ENCODE data around the gene ARHGAP9.
"Not testable (repeated sequence)": the region's sequence is repeated elsewhere in the genome, so short reads cannot be mapped to it uniquely, and the experiment has no call there.

ARHGAP9 gene

GRCh38 chr12:57431654-57432188 is 47.9 kb downstream of the ARHGAP9 start:
- no peak for DNase-seq

GRCh38 chr12:57430931-57431566 is 48.6 kb downstream of the ARHGAP9 start, which contains the start of gene R3HDM2:
Gene R3HDM2, minus strand, starts transcription at chr12:57431043. Its CDS starts 120,615 bp downstream, at chr12:57310428.
- peak; percentile 88 for DNase-seq

GRCh38 chr12:57430112-57430930 is 49.3 kb downstream of the ARHGAP9 start:
- DNase-seq, result no peak

- no peak for DNase-seq
These were observed 50.1 kb downstream of the ARHGAP9 start for GRCh38 chr12:57429473-57430111.

GRCh38 chr12:57428965-57429364 is 50.7 kb downstream of the ARHGAP9 start:
- DNase-seq, result no peak

GRCh38 chr12:57426948-57427347 is 52.7 kb downstream of the ARHGAP9 start:
- not testable (repeated sequence) for DNase-seq
